ENCODE data around the gene VASH1. TPM values are rescaled to one million over a fixed set of nuclear protein-coding genes. Genes with fewer than 3 reads are reported as not detected.

The VASH1 gene
- total RNA-seq, 3 donors from 2014 or later (not counting 1 experiment from before 2014, with no cell fraction given), result 9.5 to 15.0 (median 13.5) TPM

DNA sequence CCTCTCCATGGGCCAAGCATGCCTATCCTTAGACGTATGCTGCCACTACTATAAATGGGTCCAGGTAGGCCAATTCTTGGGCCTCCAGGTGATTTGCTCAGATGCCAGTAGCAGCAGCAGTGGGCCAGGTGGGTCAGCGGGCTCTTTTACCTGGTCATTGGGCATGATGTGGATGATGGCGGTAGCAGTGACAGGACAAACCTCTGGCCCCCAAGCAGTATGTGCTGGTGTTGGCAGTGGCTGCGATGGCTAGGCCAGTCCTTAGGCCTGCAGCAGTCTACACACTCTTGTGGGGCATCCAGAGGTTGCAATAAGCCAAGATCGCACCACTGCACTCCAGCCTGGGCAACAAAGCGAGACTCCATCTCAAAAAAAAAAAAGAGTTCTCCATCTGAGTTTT lies 19.1 kb upstream of the VASH1 start:
- peaks cover 19 to 54% of the 10 kb centered on the region in 2 donors for H3K27me3 Mint-ChIP-seq (ENCODE audit: low read depth in 2 of 2)
- intact Hi-C loops (cut with micrococcal nuclease), result no loop called here
- TF ChIP-seq, protein P1, sequence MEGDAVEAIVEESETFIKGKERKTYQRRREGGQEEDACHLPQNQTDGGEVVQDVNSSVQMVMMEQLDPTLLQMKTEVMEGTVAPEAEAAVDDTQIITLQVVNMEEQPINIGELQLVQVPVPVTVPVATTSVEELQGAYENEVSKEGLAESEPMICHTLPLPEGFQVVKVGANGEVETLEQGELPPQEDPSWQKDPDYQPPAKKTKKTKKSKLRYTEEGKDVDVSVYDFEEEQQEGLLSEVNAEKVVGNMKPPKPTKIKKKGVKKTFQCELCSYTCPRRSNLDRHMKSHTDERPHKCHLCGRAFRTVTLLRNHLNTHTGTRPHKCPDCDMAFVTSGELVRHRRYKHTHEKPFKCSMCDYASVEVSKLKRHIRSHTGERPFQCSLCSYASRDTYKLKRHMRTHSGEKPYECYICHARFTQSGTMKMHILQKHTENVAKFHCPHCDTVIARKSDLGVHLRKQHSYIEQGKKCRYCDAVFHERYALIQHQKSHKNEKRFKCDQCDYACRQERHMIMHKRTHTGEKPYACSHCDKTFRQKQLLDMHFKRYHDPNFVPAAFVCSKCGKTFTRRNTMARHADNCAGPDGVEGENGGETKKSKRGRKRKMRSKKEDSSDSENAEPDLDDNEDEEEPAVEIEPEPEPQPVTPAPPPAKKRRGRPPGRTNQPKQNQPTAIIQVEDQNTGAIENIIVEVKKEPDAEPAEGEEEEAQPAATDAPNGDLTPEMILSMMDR (IDR thresholded peaks at IDR 0.05), result no peak

GRCh38 chr14:76742966-76743365 lies 18.3 kb upstream of the VASH1 start:
- TF ChIP-seq, protein P1 (IDR thresholded peaks at IDR 0.05), result no peak
- Mint-ChIP-seq H3K36me3 (peaks cover 26% of the 10 kb centered on the region), H3K4me1 (no peaks in the 10 kb centered on the region), H3K27ac (no peak overlapping the region), H3K4me3 (no peak overlapping the region), H3K9me3 (peaks cover 4 to 7% of the 10 kb centered on the region in 2 donors), H3K27me3 (ENCODE audit: low read depth in 2 of 2) (peaks cover 19 to 46% of the 10 kb centered on the region in 2 donors)
- H3K27me3 ChIP-seq (ENCODE audit: control insufficient read depth, insufficient read depth, low read length), result peaks cover 6% of the 10 kb centered on the region
- no peak for ATAC-seq
- H3K27ac ChIP-seq (ENCODE audit: low read length), result no peak overlapping the region
- H3K4me3 ChIP-seq (ENCODE audit: low read length), result no peak overlapping the region
- WGBS (ENCODE audit: insufficient coverage), result 50% methylated on average over 7 of the region's 7 CpGs
- no peaks in the 10 kb centered on the region for H3K36me3 ChIP-seq (ENCODE audit: control insufficient read depth, insufficient read depth, low read length)
- intact Hi-C loops (cut with micrococcal nuclease), result no loop called here
- no peaks in the 10 kb centered on the region for H3K4me1 ChIP-seq (ENCODE audit: control insufficient read depth, insufficient read depth, low read length)
- DNase-seq, result no peak
- no peaks in the 10 kb centered on the region for H3K9me3 ChIP-seq (ENCODE audit: control insufficient read depth, insufficient read depth, low read length)

More for the DNA sequence above, 19.1 kb upstream of the VASH1 start:
- peaks cover 26% of the 10 kb centered on the region for H3K36me3 Mint-ChIP-seq
- H3K4me3 Mint-ChIP-seq, result no peak overlapping the region
- no peak for ATAC-seq
- Histone ChIP-seq H3K4me1 (ENCODE audit: control insufficient read depth, insufficient read depth, low read length) (no peaks in the 10 kb centered on the region), H3K4me3 (ENCODE audit: low read length) (no peak overlapping the region), H3K27me3 (ENCODE audit: control insufficient read depth, insufficient read depth, low read length) (peaks cover 6% of the 10 kb centered on the region), H3K9me3 (ENCODE audit: control insufficient read depth, insufficient read depth, low read length) (no peaks in the 10 kb centered on the region), H3K27ac (ENCODE audit: low read length) (no peak overlapping the region), H3K36me3 (ENCODE audit: control insufficient read depth, insufficient read depth, low read length) (no peaks in the 10 kb centered on the region)
- H3K27ac Mint-ChIP-seq, result no peak overlapping the region
- 88% methylated on average over 6 of the region's 6 CpGs for WGBS (ENCODE audit: insufficient coverage)
- no peaks in the 10 kb centered on the region for H3K4me1 Mint-ChIP-seq
- peaks cover 4 to 7% of the 10 kb centered on the region in 2 donors for H3K9me3 Mint-ChIP-seq
- DNase-seq, result no peak

DNA sequence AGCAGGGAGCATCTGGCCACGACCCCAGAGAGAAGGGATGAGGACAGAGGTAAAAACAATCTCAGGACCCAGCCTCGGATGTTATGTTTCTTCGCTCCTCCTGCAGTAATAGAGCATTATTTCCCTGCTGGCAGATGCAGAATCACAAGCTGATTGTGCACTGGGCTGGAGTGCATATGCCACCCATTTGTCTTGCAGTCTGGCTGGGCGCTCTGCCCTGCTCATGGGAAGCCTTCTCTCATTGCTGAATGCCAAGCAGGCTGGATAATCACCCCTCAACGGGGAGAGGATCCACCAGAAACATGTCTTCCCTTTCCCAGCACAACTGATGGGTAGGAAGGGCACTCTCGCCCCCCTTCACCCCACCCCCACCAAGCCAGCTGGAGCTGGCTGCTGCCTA lies 8.5 kb upstream of the VASH1 start:
- H3K4me1 ChIP-seq (ENCODE audit: control insufficient read depth, insufficient read depth, low read length), result no peaks in the 10 kb centered on the region
- TF ChIP-seq, protein P1 (IDR thresholded peaks at IDR 0.05), result no peak
- H3K4me3 ChIP-seq (ENCODE audit: low read length), result no peak overlapping the region
- H3K27me3 ChIP-seq (ENCODE audit: control insufficient read depth, insufficient read depth, low read length), result no peaks in the 10 kb centered on the region
- no peak overlapping the region for H3K27ac ChIP-seq (ENCODE audit: low read length)
- no peaks in the 10 kb centered on the region for H3K9me3 ChIP-seq (ENCODE audit: control insufficient read depth, insufficient read depth, low read length)
- Mint-ChIP-seq H3K9me3 (no peaks in the 10 kb centered on the region), H3K36me3 (no peaks in the 10 kb centered on the region), H3K4me1 (no peaks in the 10 kb centered on the region), H3K27me3 (ENCODE audit: low read depth in 2 of 2) (peaks cover under 1 to 8% of the 10 kb centered on the region in 2 donors), H3K27ac (no peak overlapping the region), H3K4me3 (no peak overlapping the region)
- 63% methylated on average over 6 of the region's 6 CpGs for WGBS (ENCODE audit: insufficient coverage)
- no peak for ATAC-seq
- no peaks in the 10 kb centered on the region for H3K36me3 ChIP-seq (ENCODE audit: control insufficient read depth, insufficient read depth, low read length)
- intact Hi-C loops (cut with micrococcal nuclease), result no loop called here
- no peak for DNase-seq

DNA sequence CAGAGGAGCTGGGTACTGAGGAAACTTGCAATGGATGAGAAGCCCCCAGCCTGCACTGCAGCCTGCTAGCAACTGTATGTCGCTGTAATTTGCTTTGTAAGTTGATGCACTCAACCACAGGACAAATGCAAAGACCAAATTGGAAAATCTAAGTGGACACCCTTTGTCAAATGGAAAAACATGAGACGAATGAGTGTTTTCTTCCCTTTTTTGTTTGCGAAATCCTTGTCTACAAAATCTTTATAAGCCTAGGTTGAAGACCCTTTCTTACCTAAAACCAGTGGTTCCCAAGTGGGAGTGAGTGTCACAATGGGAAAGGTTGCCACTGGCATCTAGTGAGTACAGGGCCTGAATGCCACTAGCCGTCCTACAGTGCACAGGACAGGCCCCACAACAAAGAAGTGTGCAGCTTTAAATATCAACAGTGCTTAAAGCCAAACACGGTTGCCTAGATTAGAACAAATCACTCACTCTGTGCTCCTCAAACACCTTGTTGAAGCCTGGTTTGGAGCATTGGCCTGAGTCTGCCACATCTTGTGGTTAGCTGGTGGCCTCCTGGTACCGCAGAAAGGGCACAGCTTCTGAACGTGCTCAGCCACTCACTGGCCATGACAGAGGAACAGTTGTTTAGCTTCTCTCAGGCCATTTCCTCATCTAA lies 7.6 kb upstream of the VASH1 start:
- TF ChIP-seq, protein P1 (IDR thresholded peaks at IDR 0.05), result no peak
- Histone ChIP-seq H3K27ac (ENCODE audit: low read length) (no peak overlapping the region), H3K27me3 (ENCODE audit: control insufficient read depth, insufficient read depth, low read length) (no peaks in the 10 kb centered on the region), H3K36me3 (ENCODE audit: control insufficient read depth, insufficient read depth, low read length) (no peaks in the 10 kb centered on the region), H3K4me1 (ENCODE audit: control insufficient read depth, insufficient read depth, low read length) (no peaks in the 10 kb centered on the region), H3K9me3 (ENCODE audit: control insufficient read depth, insufficient read depth, low read length) (no peaks in the 10 kb centered on the region), H3K4me3 (ENCODE audit: low read length) (no peak overlapping the region)
- DNase-seq (no peak), ATAC-seq (no peak)
- 73% methylated on average over 6 of the region's 7 CpGs for WGBS (ENCODE audit: insufficient coverage)
- H3K9me3 Mint-ChIP-seq, result no peaks in the 10 kb centered on the region
- no peak overlapping the region for H3K27ac Mint-ChIP-seq
- intact Hi-C loops (cut with micrococcal nuclease), result no loop called here
- peaks cover 8 to 12% of the 10 kb centered on the region in 2 donors for H3K27me3 Mint-ChIP-seq (ENCODE audit: low read depth in 2 of 2)
- no peaks in the 10 kb centered on the region for H3K4me1 Mint-ChIP-seq
- no peak overlapping the region for H3K4me3 Mint-ChIP-seq
- no peaks in the 10 kb centered on the region for H3K36me3 Mint-ChIP-seq
